Liver (tissue), 2 donors: Measurements from ENCODE around the gene UBR1.

ENCODE experiments used
- CTCF ChIP-seq: fragments of 150-350 bp; IDR thresholded peaks from 2 replicates; pipeline ENCODE4 v1.5.1; 2017; ENCODE audit warnings: improper control_type of control experiment, low read depth, low read length; ENCODE audit not compliant: missing input control
- FOXA1 ChIP-seq: IDR thresholded peaks from 2 replicates; pipeline ENCODE4 v1.6.1; 2016; ENCODE audit warnings: antibody characterized with exemption
- MAX ChIP-seq: IDR thresholded peaks from 2 replicates; pipeline ENCODE4 v1.6.1; 2016; ENCODE audit warnings: antibody characterized with exemption
- TF ChIP-seq, protein P1 (sequence below): IDR thresholded peaks from 2 replicates; pipeline ENCODE4 v1.6.1; 2016; ENCODE audit warnings: antibody characterized with exemption, mild to moderate bottlenecking
- donor health status: healthy.

DNA sequence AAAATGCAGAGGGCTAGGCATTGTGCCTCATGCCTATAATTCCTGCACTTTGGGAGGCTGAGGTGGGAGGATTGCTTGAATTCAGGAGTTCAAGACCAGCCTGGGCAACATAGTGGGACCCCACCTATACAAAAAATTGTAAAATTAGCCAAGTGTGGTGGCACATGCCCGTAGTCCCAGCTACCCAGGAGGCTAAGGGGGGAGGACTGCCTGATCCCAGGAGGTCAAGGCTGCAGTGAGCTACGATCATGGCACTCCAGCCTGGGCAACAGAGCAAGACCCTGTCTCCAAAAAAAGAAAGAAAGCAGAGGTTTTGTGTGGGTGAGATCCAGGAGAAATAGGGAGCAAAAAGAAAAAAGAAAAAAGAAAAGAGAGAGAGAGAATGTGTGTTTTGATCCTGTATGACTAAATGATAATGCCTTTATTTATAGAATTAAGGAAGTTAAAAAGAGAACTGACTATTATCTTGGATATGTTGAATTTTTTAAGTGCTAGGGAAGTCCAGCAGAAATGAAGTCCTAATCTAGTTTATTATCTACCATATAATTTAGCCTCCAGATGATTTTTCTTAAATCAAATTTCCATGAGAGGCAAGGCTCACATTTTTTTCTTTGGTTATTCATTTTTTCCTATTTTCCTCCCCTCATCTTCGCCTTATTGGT is 190.1 kb downstream of the UBR1 start:
- TF ChIP-seq, protein P1, sequence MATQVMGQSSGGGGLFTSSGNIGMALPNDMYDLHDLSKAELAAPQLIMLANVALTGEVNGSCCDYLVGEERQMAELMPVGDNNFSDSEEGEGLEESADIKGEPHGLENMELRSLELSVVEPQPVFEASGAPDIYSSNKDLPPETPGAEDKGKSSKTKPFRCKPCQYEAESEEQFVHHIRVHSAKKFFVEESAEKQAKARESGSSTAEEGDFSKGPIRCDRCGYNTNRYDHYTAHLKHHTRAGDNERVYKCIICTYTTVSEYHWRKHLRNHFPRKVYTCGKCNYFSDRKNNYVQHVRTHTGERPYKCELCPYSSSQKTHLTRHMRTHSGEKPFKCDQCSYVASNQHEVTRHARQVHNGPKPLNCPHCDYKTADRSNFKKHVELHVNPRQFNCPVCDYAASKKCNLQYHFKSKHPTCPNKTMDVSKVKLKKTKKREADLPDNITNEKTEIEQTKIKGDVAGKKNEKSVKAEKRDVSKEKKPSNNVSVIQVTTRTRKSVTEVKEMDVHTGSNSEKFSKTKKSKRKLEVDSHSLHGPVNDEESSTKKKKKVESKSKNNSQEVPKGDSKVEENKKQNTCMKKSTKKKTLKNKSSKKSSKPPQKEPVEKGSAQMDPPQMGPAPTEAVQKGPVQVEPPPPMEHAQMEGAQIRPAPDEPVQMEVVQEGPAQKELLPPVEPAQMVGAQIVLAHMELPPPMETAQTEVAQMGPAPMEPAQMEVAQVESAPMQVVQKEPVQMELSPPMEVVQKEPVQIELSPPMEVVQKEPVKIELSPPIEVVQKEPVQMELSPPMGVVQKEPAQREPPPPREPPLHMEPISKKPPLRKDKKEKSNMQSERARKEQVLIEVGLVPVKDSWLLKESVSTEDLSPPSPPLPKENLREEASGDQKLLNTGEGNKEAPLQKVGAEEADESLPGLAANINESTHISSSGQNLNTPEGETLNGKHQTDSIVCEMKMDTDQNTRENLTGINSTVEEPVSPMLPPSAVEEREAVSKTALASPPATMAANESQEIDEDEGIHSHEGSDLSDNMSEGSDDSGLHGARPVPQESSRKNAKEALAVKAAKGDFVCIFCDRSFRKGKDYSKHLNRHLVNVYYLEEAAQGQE, result no peak
- no peak for TF ChIP-seq FOXA1
- no peak for TF ChIP-seq CTCF
- no peak for TF ChIP-seq MAX
